SK-N-MC (cell line): ENCODE measurements around the gene SFN.

ENCODE experiments used
- EZH2 ChIP-seq: fragments of 200-600 bp; sonication (generic); IDR thresholded peaks from one replicate; pipeline ENCODE4 v1.6.1; 2017; ENCODE audit warnings: antibody characterized with exemption
- FOXP2 ChIP-seq: optimal IDR thresholded peaks from 2 replicates; pipeline ENCODE3; 2011; ENCODE audit warnings: mild to moderate bottlenecking, moderate library complexity; ENCODE audit not compliant: insufficient read depth; ENCODE audit errors: extremely low read length, control extremely low read depth
- POLR2AphosphoS5 ChIP-seq: IDR thresholded peaks from 2 replicates; pipeline ENCODE4 v1.6.1; 2012; ENCODE audit warnings: mild to moderate bottlenecking, low read depth, low read length, borderline replicate concordance

DNA sequence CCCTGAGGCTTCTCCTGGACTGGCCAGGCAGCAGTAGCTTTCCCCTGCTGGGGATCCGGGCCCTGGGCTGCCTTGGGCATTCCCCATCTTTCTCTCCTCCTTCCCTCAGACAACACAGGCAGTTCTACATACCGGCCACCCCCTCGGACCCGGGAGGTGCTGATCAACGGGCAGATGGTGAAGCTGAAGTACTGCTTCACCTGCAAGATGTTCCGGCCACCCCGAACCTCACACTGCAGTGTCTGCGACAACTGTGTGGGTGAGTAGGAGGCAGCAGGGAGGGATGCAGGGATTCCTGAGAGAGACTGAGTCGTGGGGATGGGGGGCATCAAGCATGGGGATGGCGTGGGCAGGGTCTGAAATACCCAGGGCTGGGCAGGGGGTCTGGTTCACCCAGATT lies 14.4 kb upstream of the SFN start:
- TF ChIP-seq POLR2AphosphoS5 (no peak), EZH2 (no peak), FOXP2 (no peak)
